ENCODE measurements around the gene PTBP3.
"Not testable (repeated sequence)": the region's sequence is repeated elsewhere in the genome, so short reads cannot be mapped to it uniquely, and the experiment has no call there.

The PTBP3 gene

GRCh38 chr9:112299514-112299913 lies 33.9 kb downstream of the PTBP3 start:
- no peaks in the 10 kb centered on the region for H3K36me3 ChIP-seq (ENCODE audit: control insufficient read depth in 1 of 2, insufficient read depth in 2 of 2, low read length in 2 of 2)
- no peak overlapping the region for H3K9ac ChIP-seq (ENCODE audit: low read depth in 1 of 2, low read length in 2 of 2)
- H3K27me3 ChIP-seq (ENCODE audit: control insufficient read depth in 1 of 2, insufficient read depth in 2 of 2, low read length in 2 of 2) = no peaks in the 10 kb centered on the region
- H3K9me3 ChIP-seq (ENCODE audit: control insufficient read depth in 1 of 2, low read length in 2 of 2) = no peaks in the 10 kb centered on the region
- H3K4me3 ChIP-seq (ENCODE audit: low read depth in 1 of 2, low read length in 2 of 2) = no peak overlapping the region
- H3K27ac ChIP-seq (ENCODE audit: low read depth, low read length) = no peak overlapping the region
- no peaks in the 10 kb centered on the region for H3K4me1 ChIP-seq (ENCODE audit: control insufficient read depth in 1 of 2, insufficient read depth in 2 of 2, low read length in 2 of 2)

GRCh38 chr9:112296929-112297328 lies 36.5 kb downstream of the PTBP3 start:
- H3K4me3 ChIP-seq (ENCODE audit: low read depth in 1 of 2, low read length in 2 of 2) = no peak overlapping the region
- no peaks in the 10 kb centered on the region for H3K27me3 ChIP-seq (ENCODE audit: control insufficient read depth in 1 of 2, insufficient read depth in 2 of 2, low read length in 2 of 2)

GRCh38 chr9:112295174-112295573 lies 38.2 kb downstream of the PTBP3 start:
- Histone ChIP-seq H3K27me3 (ENCODE audit: control insufficient read depth in 1 of 2, insufficient read depth in 2 of 2, low read length in 2 of 2) (no peaks in the 10 kb centered on the region), H3K36me3 (ENCODE audit: control insufficient read depth in 1 of 2, insufficient read depth in 2 of 2, low read length in 2 of 2) (peaks cover 0 to 9% of the 10 kb centered on the region in 2 donors), H3K4me1 (ENCODE audit: control insufficient read depth in 1 of 2, insufficient read depth in 2 of 2, low read length in 2 of 2) (no peaks in the 10 kb centered on the region), H3K27ac (ENCODE audit: low read depth, low read length) (no peak overlapping the region), H3K4me3 (ENCODE audit: low read depth in 1 of 2, low read length in 2 of 2) (no peak overlapping the region), H3K9ac (ENCODE audit: low read depth in 1 of 2, low read length in 2 of 2) (no peak overlapping the region), H3K9me3 (ENCODE audit: control insufficient read depth in 1 of 2, low read length in 2 of 2) (no peaks in the 10 kb centered on the region)

More at GRCh38 chr9:112296929-112297328, 36.5 kb downstream of the PTBP3 start:
- H3K9me3 ChIP-seq (ENCODE audit: control insufficient read depth in 1 of 2, low read length in 2 of 2) = no peaks in the 10 kb centered on the region
- no peaks in the 10 kb centered on the region for H3K4me1 ChIP-seq (ENCODE audit: control insufficient read depth in 1 of 2, insufficient read depth in 2 of 2, low read length in 2 of 2)
- no peak overlapping the region for H3K27ac ChIP-seq (ENCODE audit: low read depth, low read length)
- peaks cover 0 to 9% of the 10 kb centered on the region in 2 donors for H3K36me3 ChIP-seq (ENCODE audit: control insufficient read depth in 1 of 2, insufficient read depth in 2 of 2, low read length in 2 of 2)
- no peak overlapping the region for H3K9ac ChIP-seq (ENCODE audit: low read depth in 1 of 2, low read length in 2 of 2)

DNA sequence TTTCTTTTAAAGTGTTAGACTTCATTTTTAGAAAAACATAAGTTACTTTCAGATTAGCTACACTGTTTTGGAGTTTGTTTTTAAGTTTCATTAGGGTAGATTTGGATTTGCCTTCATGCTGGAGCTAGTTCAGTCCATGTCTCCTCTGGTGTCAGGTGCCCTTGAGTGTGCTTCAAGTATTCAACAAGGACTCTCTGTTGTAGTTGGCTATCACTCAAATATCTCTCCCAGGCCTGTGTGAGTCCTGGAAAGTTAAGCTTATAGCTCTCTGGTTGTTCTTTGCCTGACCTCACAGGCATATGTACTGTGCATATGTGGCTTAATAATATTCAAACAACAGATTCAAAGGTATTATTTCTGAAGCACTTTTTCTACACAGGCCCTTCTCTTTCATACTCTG lies 45.4 kb downstream of the PTBP3 start:
- Histone ChIP-seq H3K9ac (ENCODE audit: low read depth in 1 of 2, low read length in 2 of 2) (no peak overlapping the region), H3K27me3 (ENCODE audit: control insufficient read depth in 1 of 2, insufficient read depth in 2 of 2, low read length in 2 of 2) (no peaks in the 10 kb centered on the region), H3K9me3 (ENCODE audit: control insufficient read depth in 1 of 2, low read length in 2 of 2) (peaks cover 12 to 13% of the 10 kb centered on the region in 2 donors), H3K27ac (ENCODE audit: low read depth, low read length) (no peak overlapping the region), H3K4me3 (ENCODE audit: low read depth in 1 of 2, low read length in 2 of 2) (no peak overlapping the region), H3K4me1 (ENCODE audit: control insufficient read depth in 1 of 2, insufficient read depth in 2 of 2, low read length in 2 of 2) (no peaks in the 10 kb centered on the region), H3K36me3 (ENCODE audit: control insufficient read depth in 1 of 2, insufficient read depth in 2 of 2, low read length in 2 of 2) (peaks cover 10 to 19% of the 10 kb centered on the region in 2 donors)

- peaks cover 12 to 13% of the 10 kb centered on the region in 2 donors for H3K9me3 ChIP-seq (ENCODE audit: control insufficient read depth in 1 of 2, low read length in 2 of 2)
- no peak overlapping the region for H3K4me3 ChIP-seq (ENCODE audit: low read depth in 1 of 2, low read length in 2 of 2)
- peaks cover 10 to 19% of the 10 kb centered on the region in 2 donors for H3K36me3 ChIP-seq (ENCODE audit: control insufficient read depth in 1 of 2, insufficient read depth in 2 of 2, low read length in 2 of 2)
- no peaks in the 10 kb centered on the region for H3K27me3 ChIP-seq (ENCODE audit: control insufficient read depth in 1 of 2, insufficient read depth in 2 of 2, low read length in 2 of 2)
- no peak overlapping the region for H3K27ac ChIP-seq (ENCODE audit: low read depth, low read length)
- H3K9ac ChIP-seq (ENCODE audit: low read depth in 1 of 2, low read length in 2 of 2) = no peak overlapping the region
- no peaks in the 10 kb centered on the region for H3K4me1 ChIP-seq (ENCODE audit: control insufficient read depth in 1 of 2, insufficient read depth in 2 of 2, low read length in 2 of 2)
Observed at GRCh38 chr9:112286926-112287325, 46.5 kb downstream of the PTBP3 start.

DNA sequence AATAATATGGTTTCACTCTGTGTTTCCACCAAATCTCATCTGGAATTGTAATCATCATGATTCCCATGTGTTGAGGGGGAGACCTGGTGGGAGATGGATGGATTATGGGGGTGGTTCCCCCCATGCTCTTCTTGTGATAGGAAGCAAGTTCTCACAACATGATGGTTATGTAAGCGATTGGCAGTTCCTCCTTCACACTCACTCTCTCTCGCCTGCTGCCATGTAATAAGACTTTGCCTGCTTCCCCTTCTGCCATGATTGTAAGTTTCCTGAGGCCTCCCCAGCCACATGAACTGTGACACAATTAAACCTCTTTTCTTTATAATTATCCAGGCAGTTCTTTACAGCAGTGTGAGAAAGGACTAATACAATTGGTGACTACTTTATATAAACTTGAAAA lies 48.4 kb downstream of the PTBP3 start:
- Histone ChIP-seq H3K27ac (ENCODE audit: low read depth, low read length) (no peak overlapping the region), H3K36me3 (ENCODE audit: control insufficient read depth in 1 of 2, insufficient read depth in 2 of 2, low read length in 2 of 2) (peaks cover 10 to 19% of the 10 kb centered on the region in 2 donors), H3K9ac (ENCODE audit: low read depth in 1 of 2, low read length in 2 of 2) (no peak overlapping the region), H3K4me3 (ENCODE audit: low read depth in 1 of 2, low read length in 2 of 2) (no peak overlapping the region), H3K27me3 (ENCODE audit: control insufficient read depth in 1 of 2, insufficient read depth in 2 of 2, low read length in 2 of 2) (no peaks in the 10 kb centered on the region), H3K4me1 (ENCODE audit: control insufficient read depth in 1 of 2, insufficient read depth in 2 of 2, low read length in 2 of 2) (no peaks in the 10 kb centered on the region), H3K9me3 (ENCODE audit: control insufficient read depth in 1 of 2, low read length in 2 of 2) (peaks cover 12 to 13% of the 10 kb centered on the region in 2 donors)

DNA sequence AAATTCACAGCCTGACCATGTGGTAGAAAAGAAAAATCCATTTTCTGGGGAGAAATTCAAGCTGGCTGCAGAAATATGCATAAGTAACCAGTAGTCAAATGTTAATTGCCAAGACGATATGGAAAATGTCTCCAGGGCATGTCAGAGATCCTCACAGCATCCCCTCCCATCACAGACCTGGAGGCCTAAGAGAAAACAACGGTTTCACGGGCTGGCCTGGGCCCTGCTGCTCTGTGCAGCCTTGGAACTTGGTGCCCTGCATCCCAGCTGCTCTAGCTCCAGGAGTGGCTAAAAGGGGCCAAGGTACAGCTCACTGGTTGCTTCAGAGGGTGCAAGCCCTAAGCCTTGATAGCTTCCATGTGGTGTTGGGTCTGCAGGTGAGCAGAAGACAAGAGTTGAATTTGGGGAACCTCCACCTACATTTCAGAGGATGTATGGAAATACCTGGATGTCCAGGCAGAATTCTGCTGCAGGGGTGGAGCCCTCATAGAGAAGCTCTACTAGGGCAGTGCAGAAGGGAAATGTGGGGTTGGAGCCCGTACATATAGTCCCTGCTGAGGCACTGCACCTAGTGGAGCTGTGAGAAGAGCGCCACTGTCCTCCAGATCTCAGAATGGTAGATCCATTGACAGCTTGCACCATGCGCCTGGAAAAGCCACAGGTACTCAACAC lies 49.7 kb downstream of the PTBP3 start:
- no peak overlapping the region for H3K9ac ChIP-seq (ENCODE audit: low read depth in 1 of 2, low read length in 2 of 2)
- no peaks in the 10 kb centered on the region for H3K27me3 ChIP-seq (ENCODE audit: control insufficient read depth in 1 of 2, insufficient read depth in 2 of 2, low read length in 2 of 2)
- H3K4me3 ChIP-seq (ENCODE audit: low read depth in 1 of 2, low read length in 2 of 2) = no peak overlapping the region
- peaks cover 12 to 13% of the 10 kb centered on the region in 2 donors for H3K9me3 ChIP-seq (ENCODE audit: control insufficient read depth in 1 of 2, low read length in 2 of 2)
- no peaks in the 10 kb centered on the region for H3K4me1 ChIP-seq (ENCODE audit: control insufficient read depth in 1 of 2, insufficient read depth in 2 of 2, low read length in 2 of 2)
- H3K36me3 ChIP-seq (ENCODE audit: control insufficient read depth in 1 of 2, insufficient read depth in 2 of 2, low read length in 2 of 2) = peaks cover 10 to 19% of the 10 kb centered on the region in 2 donors
- H3K27ac ChIP-seq (ENCODE audit: low read depth, low read length) = no peak overlapping the region

DNA sequence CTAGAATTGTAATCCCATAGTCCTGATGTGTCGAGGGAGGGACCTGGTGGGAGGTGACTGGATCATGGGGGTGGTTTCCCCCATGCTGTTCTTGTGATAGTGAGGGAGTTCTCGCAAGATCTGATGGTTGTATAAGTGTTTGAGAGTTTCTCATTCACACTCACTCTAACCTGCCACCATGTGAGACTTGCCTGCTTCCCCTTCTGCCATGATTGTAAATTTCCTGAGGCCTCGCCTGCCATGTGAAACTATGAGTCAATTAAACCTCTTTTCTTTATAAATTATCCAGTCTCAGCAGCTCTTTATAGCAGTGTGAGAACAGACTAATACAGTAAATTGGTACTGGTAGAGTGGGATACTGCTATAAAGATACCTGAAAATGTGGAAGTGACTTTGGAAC lies 50.6 kb downstream of the PTBP3 start:
- H3K27ac ChIP-seq (ENCODE audit: low read depth, low read length) = not testable (repeated sequence)
- H3K36me3 ChIP-seq (ENCODE audit: control insufficient read depth in 1 of 2, insufficient read depth in 2 of 2, low read length in 2 of 2) = peaks cover 10 to 19% of the 10 kb centered on the region in 2 donors
- peaks cover 12 to 13% of the 10 kb centered on the region in 2 donors for H3K9me3 ChIP-seq (ENCODE audit: control insufficient read depth in 1 of 2, low read length in 2 of 2)

DNA sequence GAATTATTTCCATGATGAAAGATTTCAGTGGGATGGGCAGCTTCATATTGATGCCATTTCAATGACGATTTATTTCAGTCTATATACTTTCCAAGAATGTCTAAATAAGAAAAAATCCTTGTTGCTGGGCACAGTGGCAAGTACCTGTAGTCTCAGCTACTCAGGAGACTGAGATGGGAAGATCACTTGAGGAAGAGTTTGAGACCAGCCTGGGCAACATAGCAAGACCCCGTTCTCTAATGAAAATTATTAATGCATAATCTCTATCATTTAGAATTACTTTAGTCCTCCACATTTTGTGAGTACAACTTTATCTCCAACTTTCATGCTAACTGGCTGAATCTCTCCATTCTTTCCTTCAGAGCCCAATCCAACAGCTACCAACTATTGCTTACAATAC lies 52.5 kb downstream of the PTBP3 start:
- peaks cover 10 to 19% of the 10 kb centered on the region in 2 donors for H3K36me3 ChIP-seq (ENCODE audit: control insufficient read depth in 1 of 2, insufficient read depth in 2 of 2, low read length in 2 of 2)
- no peak overlapping the region for H3K4me3 ChIP-seq (ENCODE audit: low read depth in 1 of 2, low read length in 2 of 2)
- H3K9me3 ChIP-seq (ENCODE audit: control insufficient read depth in 1 of 2, low read length in 2 of 2) = peaks cover 12 to 13% of the 10 kb centered on the region in 2 donors
- no peaks in the 10 kb centered on the region for H3K27me3 ChIP-seq (ENCODE audit: control insufficient read depth in 1 of 2, insufficient read depth in 2 of 2, low read length in 2 of 2)
- H3K9ac ChIP-seq (ENCODE audit: low read depth in 1 of 2, low read length in 2 of 2) = no peak overlapping the region
- no peaks in the 10 kb centered on the region for H3K4me1 ChIP-seq (ENCODE audit: control insufficient read depth in 1 of 2, insufficient read depth in 2 of 2, low read length in 2 of 2)
- no peak overlapping the region for H3K27ac ChIP-seq (ENCODE audit: low read depth, low read length)

More for the DNA sequence above, 50.6 kb downstream of the PTBP3 start:
- not testable (repeated sequence) for H3K4me1 ChIP-seq (ENCODE audit: control insufficient read depth in 1 of 2, insufficient read depth in 2 of 2, low read length in 2 of 2); H3K27me3 ChIP-seq (ENCODE audit: control insufficient read depth in 1 of 2, insufficient read depth in 2 of 2, low read length in 2 of 2); H3K9ac ChIP-seq (ENCODE audit: low read depth in 1 of 2, low read length in 2 of 2); H3K4me3 ChIP-seq (ENCODE audit: low read depth in 1 of 2, low read length in 2 of 2)

DNA sequence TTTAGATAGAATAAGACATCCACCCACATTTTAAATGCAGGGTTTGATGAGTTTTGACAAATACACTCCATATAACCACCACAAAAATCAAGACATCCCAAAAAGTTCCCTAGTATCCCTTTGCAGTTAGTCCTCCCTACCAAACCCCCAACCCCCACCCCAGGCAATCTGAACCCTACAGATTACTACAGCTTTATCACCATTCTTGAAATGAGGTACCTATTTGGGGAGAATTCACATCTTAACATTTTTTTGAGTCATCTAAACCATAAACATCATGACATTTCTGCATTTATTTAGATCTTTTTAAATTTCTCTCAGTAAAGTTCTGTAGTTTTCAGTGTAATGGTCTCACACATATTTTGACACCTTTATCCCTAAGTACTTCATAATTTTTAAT lies 53.9 kb downstream of the PTBP3 start:
- peaks cover 10 to 12% of the 10 kb centered on the region in 2 donors for H3K9me3 ChIP-seq (ENCODE audit: control insufficient read depth in 1 of 2, low read length in 2 of 2)
- no peak overlapping the region for H3K4me3 ChIP-seq (ENCODE audit: low read depth in 1 of 2, low read length in 2 of 2)
- no peaks in the 10 kb centered on the region for H3K27me3 ChIP-seq (ENCODE audit: control insufficient read depth in 1 of 2, insufficient read depth in 2 of 2, low read length in 2 of 2)
- H3K9ac ChIP-seq (ENCODE audit: low read depth in 1 of 2, low read length in 2 of 2) = no peak overlapping the region
- no peaks in the 10 kb centered on the region for H3K4me1 ChIP-seq (ENCODE audit: control insufficient read depth in 1 of 2, insufficient read depth in 2 of 2, low read length in 2 of 2)
- H3K36me3 ChIP-seq (ENCODE audit: control insufficient read depth in 1 of 2, insufficient read depth in 2 of 2, low read length in 2 of 2) = peaks cover 13% of the 10 kb centered on the region in 2 donors
- no peak overlapping the region for H3K27ac ChIP-seq (ENCODE audit: low read depth, low read length)
